Colonic mucosa (tissue), 4 donors: Measurements from ENCODE around the gene SART1. TPM values are rescaled to one million over a fixed set of nuclear protein-coding genes. Genes with fewer than 3 reads are reported as not detected.

ENCODE experiments used
- DNase-seq: peaks from one replicate; pipeline ENCODE4 v3.0.0-alpha.2; 2020
- H3K27ac ChIP-seq: fragments of 200-600 bp; one replicate; pipeline ENCODE4 v1.8.0; 2021
- H3K27me3 ChIP-seq: fragments of 200-600 bp; one replicate; pipeline ENCODE4 v1.8.0; 2021
- H3K36me3 ChIP-seq: fragments of 200-600 bp; one replicate; pipeline ENCODE4 v1.8.0; 2021
- H3K4me1 ChIP-seq: fragments of 200-600 bp; one replicate; pipeline ENCODE4 v1.8.0; 2021; ENCODE audit warnings: mild to moderate bottlenecking
- H3K4me3 ChIP-seq: fragments of 200-600 bp; one replicate; pipeline ENCODE4 v1.8.0; 2021
- H3K9ac ChIP-seq, 2 donors: one replicate each; pipeline ENCODE4 v1.7.0; 2013; ENCODE audit warnings: control low read depth in 2 of 2, low read depth in 2 of 2, low read length in 2 of 2
- H3K9me3 ChIP-seq: fragments of 200-600 bp; one replicate; pipeline ENCODE4 v1.8.0; 2021
- CTCF ChIP-seq: fragments of 200-600 bp; IDR thresholded peaks from one replicate; pipeline ENCODE4 v1.8.0; 2022; ENCODE audit warnings: antibody characterized with exemption, mild to moderate bottlenecking
- intact Hi-C: fragments of 100-400 bp; cut with DNase I; formaldehyde crosslinking; loops from one replicate; pipeline ENCODE4 v1.14.1; 2022
- total RNA-seq, 2 donors: library from RNA; stranded (reverse); fragmentation: NEBNext Ultra II Directional in 1 of 2; extraction: Animal tissue kit (Norgen Biotek cat#: 25700) in 1 of 2; gene quantifications; one replicate each; pipeline ENCODE4 v1.2.1, GENCODE V29; 2021
- donor health status: healthy.
- donor health status: DM: no; HTN: no; CAD: no.
- donor health status: DM: no; HTN: no; CAD: no.

The SART1 gene
- total RNA-seq, 2 donors from 2014 or later = 40.0 to 50.9 TPM

- peaks cover 34% of the 10 kb centered on the region for H3K4me1 ChIP-seq
- no peaks in the 10 kb centered on the region for H3K36me3 ChIP-seq
- peak overlapping the region; percentile 54 for H3K27ac ChIP-seq
- intact Hi-C loops = no loop called here
- peak overlapping the region in 1 of 2 donors; percentile 46 for H3K9ac ChIP-seq
- H3K4me3 ChIP-seq = no peak overlapping the region
- H3K9me3 ChIP-seq = no peaks in the 10 kb centered on the region
- TF ChIP-seq CTCF = no peak
- H3K27me3 ChIP-seq = no peaks in the 10 kb centered on the region
- no peak for DNase-seq
These were observed 45.1 kb upstream of the SART1 start for GRCh38 chr11:65916391-65916790.

GRCh38 chr11:65917077-65917433 lies 44.5 kb upstream of the SART1 start:
- no peaks in the 10 kb centered on the region for H3K9me3 ChIP-seq
- no peak overlapping the region for H3K4me3 ChIP-seq
- intact Hi-C loops = no loop called here

DNA sequence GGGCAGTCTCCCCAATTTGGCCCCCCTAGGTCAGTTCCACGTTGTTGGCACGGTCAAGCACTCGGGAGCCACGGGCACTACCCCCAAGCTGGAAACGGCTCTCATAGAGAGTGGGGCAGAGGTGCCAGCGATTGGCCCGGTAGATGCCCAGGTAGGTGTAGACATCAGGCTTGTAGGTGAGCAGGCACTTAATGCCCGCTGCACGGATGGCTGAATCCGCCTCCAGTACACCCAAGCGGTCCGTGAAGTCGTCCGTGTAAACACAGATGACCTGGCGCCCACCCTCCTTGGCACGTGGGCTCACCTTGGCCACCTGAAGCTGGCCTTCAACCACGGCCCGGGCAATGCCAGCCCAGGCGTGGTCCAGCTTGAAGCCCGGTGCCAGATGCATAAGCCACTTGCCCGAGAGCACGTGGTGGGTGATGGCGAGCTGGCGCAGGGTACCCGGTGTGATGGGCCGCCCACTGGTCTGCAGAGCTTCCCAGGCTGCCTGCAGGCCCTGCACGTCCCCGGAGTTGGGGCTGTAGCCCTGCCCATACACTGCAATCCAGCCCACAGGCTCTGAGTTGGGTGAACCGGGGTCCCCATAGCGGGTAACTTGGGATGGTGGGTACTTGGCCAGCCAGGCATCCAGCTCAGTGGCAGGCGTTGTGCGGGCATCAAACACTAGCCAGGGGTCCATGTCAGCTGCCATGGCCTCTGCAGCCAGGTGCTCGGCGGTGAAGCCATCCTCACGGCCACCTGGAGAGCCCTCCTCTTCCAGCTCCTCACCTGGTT lies 43.9 kb upstream of the SART1 start:
- no peak for TF ChIP-seq CTCF
- no peak for DNase-seq
- H3K4me3 ChIP-seq = peak overlapping the region; percentile 70
- no peaks in the 10 kb centered on the region for H3K36me3 ChIP-seq
- H3K9me3 ChIP-seq = no peaks in the 10 kb centered on the region
- H3K27me3 ChIP-seq = no peaks in the 10 kb centered on the region
- peaks cover 26% of the 10 kb centered on the region for H3K4me1 ChIP-seq
- intact Hi-C loops = no loop called here
- peak overlapping the region; percentile 66 to 94 for H3K9ac ChIP-seq
- peak overlapping the region; percentile 83 for H3K27ac ChIP-seq

More at GRCh38 chr11:65917077-65917433, 44.5 kb upstream of the SART1 start:
- H3K9ac ChIP-seq = no peak overlapping the region
- peak overlapping the region; percentile 54 for H3K27ac ChIP-seq
- DNase-seq = no peak
- no peaks in the 10 kb centered on the region for H3K36me3 ChIP-seq
- peaks cover 27% of the 10 kb centered on the region for H3K4me1 ChIP-seq
- TF ChIP-seq CTCF = no peak
- H3K27me3 ChIP-seq = no peaks in the 10 kb centered on the region

- peak within 1 kb of the TSS; percentile 87 for H3K27ac ChIP-seq
- intact Hi-C loops = no loop called here
- peaks cover 26% of the 10 kb centered on the region for H3K4me1 ChIP-seq
- H3K36me3 ChIP-seq = no peaks in the 10 kb centered on the region
- H3K9ac ChIP-seq = peak within 1 kb of the TSS; percentile 70 to 94
- H3K4me3 ChIP-seq = peak within 1 kb of the TSS; percentile 98
- no peaks in the 10 kb centered on the region for H3K9me3 ChIP-seq
- no peaks in the 10 kb centered on the region for H3K27me3 ChIP-seq
- TF ChIP-seq CTCF = no peak
- no peak for DNase-seq
These were observed 43.1 kb upstream of the SART1 start, which contains the start of gene C11orf68 for GRCh38 chr11:65918211-65919140. TSS of gene C11orf68 (minus strand) at chr11:65919062. CDS start at chr11:65919031, 31 bp downstream.

- H3K4me1 ChIP-seq = peaks cover 26% of the 10 kb centered on the region
- intact Hi-C loops = no loop called here
These were observed 42.4 kb upstream of the SART1 start, which contains the start of gene DRAP1 for GRCh38 chr11:65919141-65919572. TSS of gene DRAP1 (plus strand) at chr11:65919426. CDS start at chr11:65919502, 76 bp downstream.

More at GRCh38 chr11:65919141-65919572, 42.4 kb upstream of the SART1 start, which contains the start of gene DRAP1:
- H3K9ac ChIP-seq = peak within 1 kb of the TSS; percentile 70 to 94
- peak within 1 kb of the TSS; percentile 87 for H3K27ac ChIP-seq
- H3K9me3 ChIP-seq = no peaks in the 10 kb centered on the region
- no peaks in the 10 kb centered on the region for H3K36me3 ChIP-seq
- no peaks in the 10 kb centered on the region for H3K27me3 ChIP-seq
- peak within 1 kb of the TSS; percentile 98 for H3K4me3 ChIP-seq
- no peak for TF ChIP-seq CTCF
- DNase-seq = peak; percentile 98
